B cell (primary cell): ENCODE measurements around the gene PIPOX.

Source experiments
- CTCF ChIP-seq: fragments of 200-600 bp; IDR thresholded peaks from one replicate; pipeline ENCODE4 v1.8.0; 2022; ENCODE audit warnings: antibody characterized with exemption, mild to moderate bottlenecking
- EZH2 ChIP-seq: IDR thresholded peaks from 2 replicates; pipeline ENCODE4 v1.6.1; 2012; ENCODE audit warnings: borderline replicate concordance, low read depth, mild to moderate bottlenecking, moderate library complexity, low read length; ENCODE audit not compliant: insufficient read depth, poor library complexity, severe bottlenecking

GRCh38 chr17:29066047-29066446 is 23.1 kb downstream of the PIPOX start:
- no peak for TF ChIP-seq CTCF
- TF ChIP-seq EZH2, result no peak
